Hippocampal formation (tissue), 2 donors: ENCODE data around the gene CRKL.
"Not testable (repeated sequence)": the region's sequence is repeated elsewhere in the genome, so short reads cannot be mapped to it uniquely, and the experiment has no call there.

Experiments
- DNase-seq, 2 donors: peaks; one replicate each; lab custom pipeline; 2025; lab: John Stamatoyannopoulos, UW

The CRKL gene

GRCh38 chr22:20933910-20934309, 16.7 kb downstream of the CRKL start:
- no peak for DNase-seq

- DNase-seq, result not testable (repeated sequence)
Observed at GRCh38 chr22:20935049-20935448, 17.8 kb downstream of the CRKL start.

- DNase-seq, result not testable (repeated sequence)
Observed at GRCh38 chr22:20935780-20936539, 18.8 kb downstream of the CRKL start.

GRCh38 chr22:20937031-20937793, 20.0 kb downstream of the CRKL start:
- no peak for DNase-seq

GRCh38 chr22:20937794-20938671, 20.8 kb downstream of the CRKL start:
- DNase-seq, result no peak

- not testable (repeated sequence) for DNase-seq
Observed at GRCh38 chr22:20939457-20940185, 22.4 kb downstream of the CRKL start.

GRCh38 chr22:20940186-20940651, 23.0 kb downstream of the CRKL start:
- DNase-seq, result peak in 1 of 2 donors; percentile 33

GRCh38 chr22:20940904-20941385, 23.7 kb downstream of the CRKL start:
- DNase-seq, result no peak

- not testable (repeated sequence) for DNase-seq
Observed at GRCh38 chr22:20942203-20942902, 25.1 kb downstream of the CRKL start.

- DNase-seq, result no peak
Observed at GRCh38 chr22:20943104-20943933, 26.1 kb downstream of the CRKL start.

GRCh38 chr22:20944042-20944441, 26.8 kb downstream of the CRKL start:
- DNase-seq, result no peak

GRCh38 chr22:20945578-20945934, 28.3 kb downstream of the CRKL start:
- no peak for DNase-seq

GRCh38 chr22:20946080-20946986, 29.1 kb downstream of the CRKL start:
- no peak for DNase-seq

GRCh38 chr22:20946991-20947390, 29.8 kb downstream of the CRKL start:
- no peak for DNase-seq

GRCh38 chr22:20948450-20948849, 31.2 kb downstream of the CRKL start:
- no peak for DNase-seq

- no peak for DNase-seq
Observed at GRCh38 chr22:20948989-20949388, 31.8 kb downstream of the CRKL start.

- no peak for DNase-seq
Observed at GRCh38 chr22:20949698-20950183, 32.5 kb downstream of the CRKL start.

GRCh38 chr22:20951151-20951931, 34.1 kb downstream of the CRKL start:
- DNase-seq, result no peak
